Melanocyte of skin (primary cell): ENCODE measurements around the gene VWC2. TPM values are rescaled to one million over a fixed set of nuclear protein-coding genes. Genes with fewer than 3 reads are reported as not detected.

ENCODE experiments used
- total RNA-seq, 2 donors: library from RNA; depleted of rRNA; stranded (reverse); fragments of >200 nt; gene quantifications; 2 replicates each; pipeline ENCODE4 v1.2.3, GENCODE V29; 2012

The VWC2 gene
- total RNA-seq = under 1 TPM in 1 of 2 donors, not detected in 1; under 0.01 TPM

GRCh38 chr7:49773218-49773935 lies at the start of gene VWC2:
VWC2 (plus strand) TSS chr7:49773638; CDS start chr7:49775436, 1,798 bp downstream.

